Suprapubic skin (tissue), 4 donors: ENCODE results near the gene KCNT2.

ENCODE experiments used
- CTCF ChIP-seq, 2 donors: fragments of 200-600 bp in 1 of 2; fragments of 450-650 bp in 1 of 2; sonication (generic) in 1 of 2; IDR thresholded peaks; one replicate each; pipeline ENCODE4 v1.5.1; 2016 to 2019; ENCODE audit warnings: antibody characterized with exemption in 2 of 2, mild to moderate bottlenecking in 1 of 2, moderate library complexity in 1 of 2
- POLR2A ChIP-seq, 2 donors: fragments of 450-650 bp; IDR thresholded peaks; one replicate each; pipeline ENCODE4 v1.6.1; 2017; ENCODE audit warnings: antibody characterized with exemption in 2 of 2, mild to moderate bottlenecking in 2 of 2, moderate library complexity in 2 of 2
- POLR2AphosphoS5 ChIP-seq, 3 donors: sonication (generic); formaldehyde crosslinking; IDR thresholded peaks; one replicate each; pipeline ENCODE4 v1.6.1; 2017; ENCODE audit warnings: antibody characterized with exemption in 3 of 3

GRCh38 chr1:196477262-196477661 is 131.0 kb downstream of the KCNT2 start:
- TF ChIP-seq CTCF (IDR thresholded peaks at IDR 0.05) (no peak), POLR2AphosphoS5 (IDR thresholded peaks at IDR 0.05) (no peak), POLR2A (IDR thresholded peaks at IDR 0.05) (no peak)
